Spleen (tissue), 7 donors: Measurements from ENCODE around the gene TLK2.

ENCODE experiments used
- CTCF ChIP-seq, 11 experiments: fragments of 200-600 bp in 7 of 11; fragments of 450-650 bp in 4 of 11; sonication (generic) in 4 of 11; IDR thresholded peaks in 8 of 11; conservative IDR thresholded peaks in 3 of 11; 1 replicate in 7 of 11; 2 replicates in 4 of 11; pipeline versions ENCODE4 v1.4.0 to v1.8.0; 2016 to 2021; ENCODE audit warnings: antibody characterized with exemption in 11 of 11, inconsistent platforms in 4 of 11, mild to moderate bottlenecking in 1 of 11
- POLR2A ChIP-seq, 3 donors: fragments of 450-650 bp; IDR thresholded peaks; one replicate each; pipeline ENCODE4 v1.5.1; 2017; ENCODE audit warnings: antibody characterized with exemption in 3 of 3, mild to moderate bottlenecking in 1 of 3
- POLR2AphosphoS5 ChIP-seq, 3 donors: sonication (generic); formaldehyde crosslinking; IDR thresholded peaks; one replicate each; pipeline ENCODE4 v1.5.1; 2017; ENCODE audit warnings: antibody characterized with exemption in 3 of 3
- donor health status: DM: no; HTN: no; CAD: no; lungs with moderate emphysema.
- donor health status: DM: no; HTN: no; CAD: no.
- donor health status: DM: no; HTN: no; CAD: no.

- TF ChIP-seq CTCF (IDR thresholded peaks at IDR 0.05 in 8 of 11, conservative IDR thresholded peaks at IDR 0.05 in 3 of 11) (no peak), POLR2A (IDR thresholded peaks at IDR 0.05) (no peak), POLR2AphosphoS5 (IDR thresholded peaks at IDR 0.05) (no peak)
These were observed 178.6 kb downstream of the TLK2 start for GRCh38 chr17:62657145-62657665.
